GM12891 (cell line): ENCODE data around the gene DAPL1.

ENCODE experiments used
- POLR2A ChIP-seq: IDR thresholded peaks from 2 replicates; pipeline ENCODE4 v1.6.1; 2011; ENCODE audit warnings: low read depth, low read length, control low read depth
- SPI1 ChIP-seq: IDR thresholded peaks from 2 replicates; pipeline ENCODE4 v1.6.1; 2011; ENCODE audit warnings: low read depth, low read length, control low read depth

DNA sequence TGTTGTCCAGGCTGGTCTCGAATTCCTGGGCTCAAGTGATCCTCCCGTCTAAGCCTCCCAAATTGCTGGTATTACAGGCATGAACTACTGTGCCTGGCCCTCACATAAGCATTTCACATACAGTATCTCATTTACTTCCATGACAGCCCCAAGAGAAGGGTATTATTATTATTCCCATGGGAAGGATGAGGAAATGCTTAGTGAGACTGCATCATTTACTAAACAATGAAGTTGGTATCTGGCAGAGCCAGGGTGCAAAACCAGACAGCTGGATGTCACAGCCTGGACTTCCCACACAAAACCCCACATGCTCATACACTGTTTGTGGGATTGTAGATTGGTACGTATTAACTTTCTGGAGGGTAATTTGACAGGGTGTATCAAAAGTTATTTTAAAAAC, 29.9 kb downstream of the DAPL1 start:
- TF ChIP-seq POLR2A: no peak
- no peak for TF ChIP-seq SPI1
